GM12878 (cell line): ENCODE data around the gene PTPRD.

Source experiments
- CBX3 ChIP-seq: fragments of 200-600 bp; sonication (generic); IDR thresholded peaks from 2 replicates; pipeline ENCODE4 v1.6.1; 2016; ENCODE audit warnings: low read depth, borderline replicate concordance
- CEBPB ChIP-seq, 2 experiments: fragments of 150-350 bp in 1 of 2; IDR thresholded peaks; 2 replicates each; pipeline ENCODE4 v1.6.1; 2012 to 2014; ENCODE audit warnings: low read depth in 2 of 2, low read length in 2 of 2, borderline replicate concordance in 1 of 2, inconsistent platforms in 1 of 2
- CTCF ChIP-seq, 3 experiments: IDR thresholded peaks in 2 of 3; conservative IDR thresholded peaks in 1 of 3; 2 replicates each; pipeline ENCODE4 v1.5.1; 2011; ENCODE audit warnings: low read depth in 3 of 3, low read length in 3 of 3, mild to moderate bottlenecking in 3 of 3, control low read depth in 2 of 3, moderate library complexity in 2 of 3, inconsistent platforms in 1 of 3, mixed read lengths in 1 of 3; ENCODE audit not compliant: control insufficient read depth in 2 of 3, insufficient read depth in 1 of 3; ENCODE audit errors: extremely low read depth in 1 of 3
- NRF1 ChIP-seq: conservative IDR thresholded peaks from 2 replicates; pipeline ENCODE4 v1.6.1; 2011; ENCODE audit warnings: mild to moderate bottlenecking, low read depth, low read length, improper control_type of control experiment
- POLR2A ChIP-seq: IDR thresholded peaks from 2 replicates; pipeline ENCODE4 v1.6.1; 2011; ENCODE audit warnings: low read depth, mild to moderate bottlenecking, low read length
- RFX5 ChIP-seq: IDR thresholded peaks from 2 replicates; pipeline ENCODE4 v1.6.1; 2011; ENCODE audit warnings: low read depth, low read length, improper control_type of control experiment
- SMAD1 ChIP-seq: fragments of 450-650 bp; IDR thresholded peaks from 2 replicates; pipeline ENCODE4 v1.6.1; 2018; ENCODE audit warnings: mild to moderate bottlenecking, low read depth; ENCODE audit not compliant: partially characterized antibody
- SMC3 ChIP-seq: IDR thresholded peaks from 2 replicates; pipeline ENCODE4 v1.6.1; 2011; ENCODE audit warnings: low read length, improper control_type of control experiment, borderline replicate concordance
- SP1 ChIP-seq: IDR thresholded peaks from one replicate; pipeline ENCODE4 v1.6.1; 2011; ENCODE audit warnings: low read depth, low read length
- SUZ12 ChIP-seq: fragments of 200-600 bp; sonication (generic); IDR thresholded peaks from one replicate; pipeline ENCODE4 v1.6.1; 2018; ENCODE audit warnings: antibody characterized with exemption, mild to moderate bottlenecking; ENCODE audit not compliant: unreplicated experiment
- TAF1 ChIP-seq: IDR thresholded peaks from 2 replicates; pipeline ENCODE4 v1.6.1; 2011; ENCODE audit warnings: mild to moderate bottlenecking, low read depth, low read length, borderline replicate concordance

GRCh38 chr9:9792144-9792857 is 820.5 kb downstream of the PTPRD start:
- TF ChIP-seq CTCF (IDR thresholded peaks at IDR 0.05 in 2 of 3, conservative IDR thresholded peaks at IDR 0.05 in 1 of 3; ENCODE audit: control insufficient read depth in 2 of 3, extremely low read depth in 1 of 3, insufficient read depth in 1 of 3, low read depth in 3 of 3, low read length in 3 of 3) (no peak), NRF1 (no peak), SUZ12 (no peak), TAF1 (no peak), CEBPB (IDR thresholded peaks at IDR 0.05; ENCODE audit: borderline replicate concordance in 1 of 2, low read depth in 2 of 2, low read length in 2 of 2) (no peak), SMC3 (no peak), POLR2A (no peak), CBX3 (no peak), SMAD1 (no peak), SP1 (no peak), RFX5 (no peak)
